KMS-11 (cell line): ENCODE measurements around the gene RAPGEF2.

Source experiments
- H2AFZ ChIP-seq: fragments of 200-600 bp; sonication (generic); 2 replicates; pipeline ENCODE4 v1.6.1; 2016; ENCODE audit warnings: antibody characterized with exemption, mixed run types, low read depth
- H3K27ac ChIP-seq: fragments of 200-600 bp; sonication (generic); 2 replicates; pipeline ENCODE4 v1.6.1; 2016; ENCODE audit warnings: mild to moderate bottlenecking, mixed run types
- H3K27me3 ChIP-seq: fragments of 200-600 bp; sonication (generic); 2 replicates; pipeline ENCODE4 v1.6.1; 2017; ENCODE audit warnings: mild to moderate bottlenecking, low read depth, mixed run types, moderate library complexity; ENCODE audit not compliant: insufficient read depth
- H3K36me3 ChIP-seq: fragments of 200-600 bp; sonication (generic); 2 replicates; pipeline ENCODE4 v1.6.1; 2017; ENCODE audit warnings: mild to moderate bottlenecking, mixed run types; ENCODE audit not compliant: insufficient read depth
- H3K4me1 ChIP-seq: fragments of 200-600 bp; sonication (generic); 2 replicates; pipeline ENCODE4 v1.6.1; 2016; ENCODE audit warnings: mild to moderate bottlenecking, low read depth, mixed run types; ENCODE audit not compliant: poor library complexity, severe bottlenecking
- H3K4me2 ChIP-seq: fragments of 200-600 bp; sonication (generic); 2 replicates; pipeline ENCODE4 v1.7.0; 2016; ENCODE audit warnings: mild to moderate bottlenecking, mixed run types
- H3K4me3 ChIP-seq: fragments of 200-600 bp; sonication (generic); IDR thresholded peaks from 2 replicates; pipeline ENCODE4 v1.6.1; 2017; ENCODE audit warnings: low read depth, low read length, mixed read lengths; ENCODE audit not compliant: insufficient read depth
- H3K79me2 ChIP-seq: fragments of 200-600 bp; sonication (generic); 2 replicates; pipeline ENCODE4 v1.6.1; 2016; ENCODE audit warnings: low read depth, mixed run types; ENCODE audit not compliant: insufficient read depth
- H3K9ac ChIP-seq: fragments of 200-600 bp; sonication (generic); 2 replicates; pipeline ENCODE4 v1.6.1; 2016; ENCODE audit warnings: mild to moderate bottlenecking, mixed run types
- H4K20me1 ChIP-seq: fragments of 200-600 bp; sonication (generic); 2 replicates; pipeline ENCODE4 v1.6.1; 2016; ENCODE audit warnings: mild to moderate bottlenecking, mixed run types; ENCODE audit not compliant: insufficient read depth
- CTCF ChIP-seq: fragments of 200-600 bp; sonication (generic); conservative IDR thresholded peaks from 2 replicates; pipeline ENCODE4 v1.6.1; 2017; ENCODE audit warnings: low read depth, mild to moderate bottlenecking, antibody characterized with exemption, low read length, moderate library complexity, mixed read lengths

The RAPGEF2 gene

GRCh38 chr4:159162576-159162975, 59.7 kb downstream of the RAPGEF2 start:
- no peaks in the 10 kb centered on the region for H3K4me1 ChIP-seq
- no peak overlapping the region for H3K27ac ChIP-seq
- no peak for TF ChIP-seq CTCF
- no peaks in the 10 kb centered on the region for H4K20me1 ChIP-seq
- H3K27me3 ChIP-seq, result no peaks in the 10 kb centered on the region
- no peaks in the 10 kb centered on the region for H3K36me3 ChIP-seq
- no peak overlapping the region for H2AFZ ChIP-seq
- no peak overlapping the region for H3K4me2 ChIP-seq
- no peak overlapping the region for H3K9ac ChIP-seq
- no peaks in the 10 kb centered on the region for H3K79me2 ChIP-seq
- no peak overlapping the region for H3K4me3 ChIP-seq

- Histone ChIP-seq H3K79me2 (no peaks in the 10 kb centered on the region), H3K4me3 (no peak overlapping the region), H2AFZ (no peak overlapping the region), H4K20me1 (no peaks in the 10 kb centered on the region), H3K4me2 (no peak overlapping the region), H3K27me3 (no peaks in the 10 kb centered on the region), H3K27ac (no peak overlapping the region), H3K4me1 (no peaks in the 10 kb centered on the region), H3K36me3 (no peaks in the 10 kb centered on the region), H3K9ac (no peak overlapping the region)
- no peak for TF ChIP-seq CTCF
Measured at GRCh38 chr4:159163521-159163920, 60.6 kb downstream of the RAPGEF2 start.

GRCh38 chr4:159169404-159170302, 66.8 kb downstream of the RAPGEF2 start:
- Histone ChIP-seq H2AFZ (no peak overlapping the region), H3K27me3 (no peaks in the 10 kb centered on the region), H3K9ac (no peak overlapping the region), H3K36me3 (no peaks in the 10 kb centered on the region), H3K79me2 (no peaks in the 10 kb centered on the region), H3K4me1 (peaks cover 8% of the 10 kb centered on the region), H3K27ac (no peak overlapping the region), H3K4me3 (no peak overlapping the region), H4K20me1 (no peaks in the 10 kb centered on the region), H3K4me2 (no peak overlapping the region)
- TF ChIP-seq CTCF, result no peak

GRCh38 chr4:159171287-159171686, 68.4 kb downstream of the RAPGEF2 start:
- Histone ChIP-seq H3K4me3 (no peak overlapping the region), H4K20me1 (no peaks in the 10 kb centered on the region), H3K4me1 (peaks cover 19% of the 10 kb centered on the region), H3K36me3 (no peaks in the 10 kb centered on the region), H3K79me2 (no peaks in the 10 kb centered on the region), H3K9ac (no peak overlapping the region), H3K27me3 (no peaks in the 10 kb centered on the region), H3K27ac (no peak overlapping the region), H3K4me2 (no peak overlapping the region), H2AFZ (no peak overlapping the region)
- TF ChIP-seq CTCF, result no peak
